Hematopoietic multipotent progenitor cell treated with erythropoietin and hydrocortisone succinate and interleukin-3 and kit ligand, for 6 days (in vitro differentiated cells): ENCODE data around the gene SLC7A6.

Experiments used
- DNase-seq: peaks from one replicate; pipeline ENCODE4 v3.0.0-alpha.2; 2015

Gene SLC7A6

GRCh38 chr16:68348639-68349445 lies 84.5 kb downstream of the SLC7A6 start:
- no peak for DNase-seq

DNA sequence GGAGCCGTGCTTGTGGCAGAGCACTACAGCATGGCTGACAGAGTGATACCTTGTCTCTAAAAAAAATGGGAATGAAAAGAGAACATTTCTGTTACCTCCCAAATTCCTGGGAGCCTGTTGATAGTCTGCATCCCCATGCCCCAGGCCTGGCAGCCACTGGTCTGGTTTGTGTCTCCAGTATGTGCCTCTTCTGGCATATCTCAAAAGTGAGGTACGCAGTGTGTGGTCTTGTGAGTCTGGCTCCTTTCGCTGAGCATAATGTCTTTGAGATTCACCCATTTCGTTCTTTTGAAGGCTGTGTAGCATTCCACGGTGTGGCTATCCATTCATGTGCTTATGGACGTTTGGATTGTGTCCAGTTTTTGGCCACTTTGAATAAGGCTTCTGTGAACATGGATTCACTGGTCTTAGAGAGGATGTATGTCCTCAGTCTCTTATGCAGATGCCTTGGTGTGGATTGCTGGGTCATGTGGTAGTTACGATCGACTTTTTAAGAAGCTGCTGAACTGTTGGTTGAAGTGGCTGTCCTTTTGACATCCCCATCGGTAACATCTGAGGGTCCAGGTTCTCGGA lies 85.6 kb downstream of the SLC7A6 start:
- DNase-seq, result no peak

GRCh38 chr16:68350813-68351350 lies 86.6 kb downstream of the SLC7A6 start:
- no peak for DNase-seq
